Inflammatory macrophage (primary cell): Measurements from ENCODE around the gene DNMT1.

Experiments used
- DNase-seq, 2 donors: peaks; one replicate each; pipeline ENCODE4 v3.0.0-alpha.2; 2020 to 2022

Gene DNMT1

DNA sequence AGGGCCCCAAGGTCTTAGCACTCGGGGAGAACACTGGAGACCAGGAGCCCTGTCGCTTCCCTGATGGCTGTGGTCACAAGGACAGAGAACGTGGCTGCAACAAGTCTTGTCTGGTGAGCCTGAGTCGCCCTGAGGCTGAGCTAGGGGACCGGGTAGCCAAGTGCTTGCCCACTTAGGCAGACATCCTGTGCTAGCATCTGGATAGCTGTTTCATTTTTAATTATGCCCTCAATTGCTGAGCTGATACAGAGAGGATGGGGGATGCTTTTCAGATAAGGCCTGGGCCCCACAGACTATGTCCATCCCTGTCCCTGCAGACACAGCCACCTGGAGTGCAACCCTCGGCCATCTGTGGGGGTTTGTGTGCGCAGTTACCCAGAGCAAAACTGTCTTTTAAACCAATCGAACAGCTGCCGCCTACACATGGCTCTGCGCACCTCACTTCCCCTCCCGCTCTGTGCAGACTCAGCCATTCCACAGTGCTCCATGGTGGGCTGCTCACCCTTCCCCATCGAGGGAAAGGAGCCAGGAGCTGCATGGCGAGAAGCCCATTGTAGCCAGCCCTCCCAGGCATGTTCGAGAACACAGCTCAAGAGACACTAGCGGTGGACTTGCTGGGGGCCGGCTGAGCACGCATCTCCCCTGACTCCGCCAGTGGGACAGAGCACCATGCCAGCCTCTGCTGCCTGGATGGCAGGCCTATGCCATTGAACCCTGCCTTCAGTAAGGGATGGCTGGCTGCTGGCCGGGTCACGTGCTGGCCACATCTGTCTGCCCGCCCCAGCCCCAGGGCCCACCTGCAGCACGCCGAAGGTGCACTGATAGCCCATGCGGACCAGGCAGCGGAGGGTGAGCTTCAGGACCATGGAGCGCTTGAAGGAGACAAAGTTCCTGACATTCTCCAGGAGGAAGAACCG lies 55.6 kb downstream of the DNMT1 start:
- no peak for DNase-seq

DNA sequence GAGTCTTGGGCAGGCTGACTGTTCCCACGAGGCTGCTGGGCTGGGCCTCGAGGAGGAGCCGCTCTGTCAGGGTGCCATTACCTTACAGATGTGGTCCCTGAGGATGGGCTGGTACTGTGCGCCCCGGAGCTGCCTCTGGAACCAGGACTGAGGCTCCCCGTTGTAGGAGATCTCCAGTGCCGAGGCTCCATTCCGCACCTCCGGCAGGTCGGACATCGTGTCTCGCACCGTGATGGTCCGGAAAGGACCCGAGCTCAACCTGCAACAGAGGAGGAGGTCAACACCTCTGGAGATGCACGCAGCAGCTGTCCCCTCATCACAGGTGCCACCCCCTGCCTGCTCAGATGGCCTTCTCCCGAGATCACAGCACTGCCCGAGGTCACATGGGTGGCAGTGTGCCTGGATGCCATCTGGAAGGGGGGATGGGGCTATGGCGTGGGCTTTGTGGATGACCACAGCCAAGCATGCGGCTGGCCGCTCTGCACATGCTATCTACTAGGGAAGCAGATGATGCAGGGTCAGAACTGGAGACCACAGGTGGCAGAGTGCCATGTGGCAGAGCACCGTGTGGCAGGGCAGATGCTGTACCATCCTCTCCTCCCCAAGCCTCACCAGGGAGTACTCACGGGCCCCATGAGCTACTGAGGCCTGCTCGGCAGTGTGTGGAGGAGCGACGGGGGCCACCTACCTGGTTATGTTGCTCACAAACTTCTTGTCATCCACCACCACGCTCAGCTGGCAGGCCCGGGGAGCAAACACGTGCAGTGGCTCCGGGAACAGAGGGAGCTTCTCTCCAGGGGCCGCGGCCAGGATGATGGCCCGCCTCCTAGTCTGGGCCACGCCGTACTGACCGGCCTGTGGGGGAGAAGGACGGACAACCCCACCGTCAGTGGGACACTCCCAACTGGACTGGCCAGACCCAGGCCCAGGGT lies 56.7 kb downstream of the DNMT1 start:
- no peak for DNase-seq

DNA sequence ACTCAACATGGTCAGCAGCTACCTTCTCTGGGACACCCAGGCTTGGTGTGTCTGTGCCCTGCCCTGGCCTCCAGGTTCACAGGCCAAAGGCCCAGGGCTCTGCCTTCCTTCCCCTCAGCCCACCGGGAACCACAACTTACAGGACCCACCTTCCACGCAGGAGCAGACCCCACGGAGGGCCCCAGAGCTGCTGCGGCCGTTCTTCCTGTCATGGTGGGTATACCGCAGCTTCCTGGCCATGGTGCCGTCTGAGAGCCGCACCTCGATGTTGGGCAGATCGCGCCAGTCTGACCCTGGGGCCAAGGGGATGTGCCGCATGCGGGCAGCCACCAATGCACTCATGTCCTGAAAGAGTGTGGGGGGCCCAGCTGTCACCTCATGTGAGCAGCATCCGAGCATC lies 57.8 kb downstream of the DNMT1 start:
- DNase-seq = no peak

DNA sequence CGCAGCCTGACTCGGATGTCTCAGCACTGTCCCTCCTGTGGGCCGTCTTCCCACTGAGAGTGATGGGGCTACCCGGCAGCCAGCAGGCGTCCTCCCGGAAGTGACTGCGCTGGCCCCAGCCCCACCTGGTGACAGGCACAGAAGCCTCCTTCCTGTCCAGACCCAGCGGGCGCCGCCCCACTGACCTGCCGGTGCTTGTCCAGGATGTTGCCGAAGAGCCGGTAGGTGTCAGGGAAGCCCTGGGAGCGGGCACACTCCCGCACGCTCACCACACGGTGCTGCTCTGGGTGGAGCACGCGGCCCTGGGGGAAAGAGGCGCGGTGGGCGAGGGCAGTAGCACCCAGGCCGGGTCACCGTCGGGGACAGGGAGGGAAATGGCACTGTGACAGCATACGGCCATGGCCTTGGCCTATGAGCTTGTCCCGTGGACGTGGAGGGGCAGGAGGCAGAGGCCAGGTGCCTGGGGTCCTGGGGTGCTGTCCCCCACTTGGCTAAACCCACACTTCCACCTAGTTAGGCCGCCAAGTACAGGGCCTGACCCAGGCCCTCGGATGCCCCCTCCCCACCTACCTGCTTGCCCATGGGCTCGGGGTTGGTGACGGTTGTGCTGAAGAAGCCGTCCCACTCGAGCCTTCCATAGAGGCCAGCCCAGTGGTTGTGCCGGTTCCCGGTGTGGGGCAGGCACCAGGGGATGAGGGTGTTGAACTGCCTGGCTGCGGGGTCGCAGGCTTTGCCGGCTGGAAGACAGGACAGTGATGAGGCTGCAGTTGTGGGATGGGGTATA lies 59.0 kb downstream of the DNMT1 start:
- DNase-seq = no peak

DNA sequence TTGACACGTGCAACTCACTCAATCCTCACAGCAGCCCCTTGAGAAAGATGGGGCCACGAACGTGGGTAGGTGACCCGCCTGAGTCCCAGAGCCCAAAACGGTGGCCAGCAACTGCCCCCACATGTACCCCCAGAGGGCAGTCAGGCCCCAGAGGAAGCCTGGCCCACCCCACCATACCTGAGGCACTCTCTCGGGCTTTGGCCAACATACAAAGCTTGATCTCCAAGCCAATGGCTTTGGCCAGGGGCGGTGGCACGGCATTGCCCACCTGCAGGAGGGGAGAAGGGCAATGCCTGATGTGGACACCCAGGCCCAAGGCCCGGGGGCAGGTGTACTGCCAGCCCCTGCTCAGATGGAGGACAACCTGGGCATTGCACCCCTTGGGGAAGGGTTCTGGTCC lies 60.7 kb downstream of the DNMT1 start:
- no peak for DNase-seq

DNA sequence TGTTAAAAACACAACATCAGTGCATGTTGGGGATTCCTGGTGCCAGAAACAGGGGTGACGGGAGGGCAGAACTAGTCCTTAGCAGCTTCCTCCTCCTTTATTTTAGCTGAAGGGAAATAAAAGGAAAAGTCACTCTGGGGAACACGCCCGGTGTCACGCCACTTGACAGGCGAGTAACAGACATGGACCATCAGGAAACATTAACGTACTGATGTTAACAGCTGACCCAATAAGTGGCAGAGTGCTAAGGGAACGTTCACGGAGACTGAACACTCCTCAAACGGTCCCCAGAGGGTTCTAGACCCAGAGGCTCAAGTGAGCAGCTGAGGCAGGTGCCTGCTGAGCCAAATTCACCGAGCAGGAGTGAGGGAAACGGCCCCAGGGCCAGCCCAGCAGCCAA lies 61.2 kb downstream of the DNMT1 start:
- no peak for DNase-seq

DNA sequence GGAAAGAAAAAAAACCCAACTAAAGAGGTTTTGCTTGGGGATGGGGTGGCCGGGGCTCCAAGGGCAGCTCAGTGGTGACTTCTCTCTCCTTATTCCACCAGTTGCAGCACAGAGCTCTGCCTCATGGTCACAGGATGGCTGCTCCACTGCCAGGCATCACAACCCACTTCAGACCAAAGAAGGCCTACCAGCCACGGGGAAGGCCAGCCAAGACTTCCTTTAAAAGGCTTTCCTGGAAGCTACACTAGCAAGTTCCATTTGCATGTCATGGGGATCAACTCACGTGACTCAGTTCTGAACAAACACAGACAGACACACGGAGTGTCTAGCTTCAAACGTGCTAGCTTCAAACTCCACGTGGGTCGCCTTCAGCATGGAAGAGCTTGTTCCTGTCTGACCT lies 61.8 kb downstream of the DNMT1 start:
- peak; percentile 88 to 94 for DNase-seq

DNA sequence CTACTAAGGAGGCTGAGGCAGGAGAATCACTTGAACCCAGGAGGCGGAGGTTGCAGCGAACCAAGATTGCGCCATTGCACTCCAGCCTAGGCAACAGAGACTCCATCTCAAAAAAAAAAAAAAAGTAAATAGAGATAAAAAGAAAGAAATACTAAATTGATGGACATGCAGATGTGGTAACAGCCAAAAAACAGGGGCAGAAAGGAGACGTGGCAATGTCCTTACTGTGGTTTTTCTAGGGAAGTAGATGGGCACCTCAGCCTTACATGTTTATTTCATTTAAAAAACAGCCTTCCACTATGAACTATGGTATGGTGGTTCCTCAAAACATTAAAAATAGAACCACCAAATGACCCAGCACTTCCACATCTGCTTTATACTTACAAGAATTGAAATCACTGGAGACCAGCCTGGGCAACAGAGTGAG lies 68.5 kb downstream of the DNMT1 start:
- peak; percentile 83 to 95 for DNase-seq

DNA sequence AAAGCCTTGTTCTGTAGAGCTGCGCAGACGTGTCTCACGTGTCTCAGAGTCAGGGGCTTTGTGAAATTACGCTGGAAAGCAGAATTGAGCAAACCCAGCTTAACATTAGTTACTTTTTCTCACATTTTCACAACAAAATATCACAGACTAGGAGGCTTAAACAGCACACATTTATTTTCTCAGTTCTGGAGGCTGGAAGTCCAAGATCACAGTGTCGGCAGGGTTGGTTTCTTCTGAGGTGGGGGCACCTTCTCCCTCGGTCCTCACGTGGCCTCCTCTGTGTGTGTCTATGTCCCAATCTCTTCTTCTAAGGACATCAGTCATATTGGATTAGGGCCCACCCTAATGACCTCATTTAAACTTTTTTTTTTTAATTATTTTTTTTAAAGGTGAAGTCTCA lies 70.3 kb downstream of the DNMT1 start:
- no peak for DNase-seq

DNA sequence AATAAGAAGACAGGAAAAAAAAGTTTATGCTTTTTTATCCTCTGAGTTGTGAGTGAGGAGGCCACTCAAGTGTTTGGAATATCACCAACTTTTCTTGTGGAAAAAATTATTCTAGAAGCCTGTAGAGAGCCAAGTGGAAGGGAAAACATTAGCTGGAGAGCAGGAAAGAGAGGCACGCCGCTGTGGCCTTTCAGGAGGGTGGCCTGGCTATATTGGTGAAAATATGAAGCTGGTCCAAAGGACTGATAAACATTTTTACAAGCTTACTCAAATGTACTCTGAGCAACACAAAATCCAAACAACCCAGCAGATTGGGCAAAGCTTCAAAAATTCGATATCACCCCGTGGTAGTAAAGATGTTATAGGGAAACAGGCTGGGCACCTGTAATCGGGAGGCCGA lies 72.7 kb downstream of the DNMT1 start:
- DNase-seq = no peak

DNA sequence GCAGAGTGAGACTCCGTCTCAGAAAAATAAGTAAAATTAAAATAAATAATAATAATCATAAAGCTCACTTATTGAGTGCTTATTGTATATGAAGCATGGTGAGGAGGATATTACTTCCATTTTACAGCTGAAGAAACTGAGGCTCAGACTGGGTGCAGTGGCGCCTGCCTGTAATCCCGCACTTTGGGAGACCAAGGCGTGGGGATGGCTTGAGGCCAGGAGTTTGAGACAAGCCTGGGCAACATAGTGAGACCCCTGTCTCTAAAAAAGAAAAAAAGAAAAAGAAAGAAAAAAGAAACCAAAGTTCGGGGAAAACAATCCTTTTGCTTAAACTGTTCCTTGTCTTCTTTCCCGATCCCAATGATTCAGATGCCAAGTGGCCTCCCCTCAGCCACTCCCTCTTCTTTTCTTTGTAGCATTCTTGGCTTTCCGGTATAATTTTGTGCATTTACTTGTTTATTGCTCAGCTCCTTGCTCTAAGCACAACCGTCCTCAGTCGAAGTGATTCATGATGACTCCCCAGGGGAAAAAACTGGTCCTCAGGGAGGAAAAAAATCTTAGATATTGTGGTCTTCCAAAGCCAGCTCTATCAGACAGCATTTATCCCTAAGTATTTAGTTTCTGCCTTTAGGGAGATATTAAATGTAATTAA lies 74.1 kb downstream of the DNMT1 start:
- DNase-seq = no peak

DNA sequence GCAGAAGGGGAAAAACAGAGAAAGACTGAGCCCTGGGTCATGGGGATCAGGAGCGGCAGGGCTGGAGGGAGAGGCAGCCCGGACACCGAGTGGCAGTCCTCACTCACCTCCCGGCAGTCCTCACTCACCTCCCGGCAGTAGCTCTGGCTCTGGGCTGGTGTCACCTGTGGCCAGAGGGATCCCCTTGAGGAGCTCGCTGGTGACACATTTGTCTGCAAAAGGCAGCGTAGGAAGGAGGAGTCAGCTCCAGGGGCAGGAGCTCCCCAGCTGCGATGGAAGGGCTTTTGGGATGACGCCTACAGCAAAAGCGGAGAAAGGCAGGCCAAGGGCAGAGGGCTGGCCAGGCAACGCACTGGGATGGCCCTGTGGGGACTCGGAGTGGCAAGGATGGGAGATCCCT lies 75.8 kb downstream of the DNMT1 start:
- DNase-seq = no peak

DNA sequence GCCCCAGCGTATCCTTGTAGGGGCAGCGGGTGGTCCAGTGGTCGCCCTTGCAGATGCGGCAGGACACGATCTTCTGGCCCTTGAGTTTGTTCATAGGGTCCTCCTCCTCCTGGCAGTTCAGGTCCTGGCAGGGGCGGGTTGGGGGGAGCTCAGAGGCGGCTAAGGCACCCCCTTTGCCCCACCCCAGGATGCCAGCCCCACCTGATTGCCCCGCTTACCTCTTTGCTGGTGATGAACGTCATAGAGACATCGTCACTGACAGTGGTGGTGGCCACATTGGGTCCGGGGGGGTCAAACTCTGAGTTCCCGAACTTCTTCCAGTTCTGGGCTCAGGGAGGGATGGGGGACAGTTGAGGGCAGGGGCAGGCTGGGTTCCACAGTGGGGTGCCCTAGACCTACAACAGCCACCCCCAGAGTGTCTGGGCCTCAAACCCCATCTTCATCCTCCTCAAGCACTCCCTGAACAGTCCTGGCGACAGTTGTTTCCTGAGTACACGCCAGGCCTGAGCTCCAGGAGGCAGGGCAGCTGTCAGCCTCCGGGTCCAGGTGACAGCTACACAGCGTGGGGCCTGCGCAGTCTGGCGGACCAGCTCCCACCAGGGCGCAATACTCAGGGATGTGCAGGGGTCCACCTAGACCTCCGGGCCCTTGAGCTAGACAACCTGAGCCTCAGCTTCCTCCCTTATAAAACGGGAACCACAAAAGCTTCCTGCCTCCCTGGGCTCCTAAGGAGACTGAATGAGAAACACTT lies 77.7 kb downstream of the DNMT1 start:
- no peak for DNase-seq

DNA sequence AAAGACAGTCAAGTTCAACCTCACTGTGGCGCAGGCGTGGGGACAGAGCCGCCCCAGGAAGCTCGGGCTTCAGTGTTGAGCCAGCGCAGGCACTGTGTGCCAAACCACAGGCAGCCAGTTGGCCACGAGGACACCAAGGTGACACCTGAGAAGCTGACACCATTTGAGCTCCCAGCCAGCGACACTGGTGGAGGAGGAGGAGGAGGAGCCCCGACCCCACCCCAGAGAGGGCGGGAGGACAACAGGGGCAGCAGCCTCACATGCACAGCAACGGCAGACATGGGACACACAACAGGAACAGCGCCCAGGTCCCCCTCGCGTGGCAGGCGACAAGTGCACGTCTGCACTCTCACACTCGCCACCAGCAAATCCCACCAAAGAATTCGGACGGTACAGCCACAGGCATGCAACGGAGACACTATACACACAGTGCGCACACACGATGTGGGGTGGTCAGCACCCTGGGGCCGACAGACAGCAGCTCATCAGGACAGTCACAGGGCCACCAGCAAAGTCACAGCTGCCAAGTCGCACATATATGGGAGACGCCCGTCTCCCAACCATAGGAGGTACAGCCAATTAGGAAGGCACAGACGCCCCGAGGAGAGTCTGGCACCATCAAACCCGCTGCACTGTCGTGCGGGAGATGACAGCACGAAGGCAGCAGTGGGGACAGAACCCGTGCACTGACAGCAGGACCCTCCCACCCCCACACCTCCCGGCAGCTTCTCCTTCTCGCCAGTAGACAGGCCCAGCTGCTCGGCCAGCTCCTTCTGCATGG lies 78.5 kb downstream of the DNMT1 start:
- no peak for DNase-seq

DNA sequence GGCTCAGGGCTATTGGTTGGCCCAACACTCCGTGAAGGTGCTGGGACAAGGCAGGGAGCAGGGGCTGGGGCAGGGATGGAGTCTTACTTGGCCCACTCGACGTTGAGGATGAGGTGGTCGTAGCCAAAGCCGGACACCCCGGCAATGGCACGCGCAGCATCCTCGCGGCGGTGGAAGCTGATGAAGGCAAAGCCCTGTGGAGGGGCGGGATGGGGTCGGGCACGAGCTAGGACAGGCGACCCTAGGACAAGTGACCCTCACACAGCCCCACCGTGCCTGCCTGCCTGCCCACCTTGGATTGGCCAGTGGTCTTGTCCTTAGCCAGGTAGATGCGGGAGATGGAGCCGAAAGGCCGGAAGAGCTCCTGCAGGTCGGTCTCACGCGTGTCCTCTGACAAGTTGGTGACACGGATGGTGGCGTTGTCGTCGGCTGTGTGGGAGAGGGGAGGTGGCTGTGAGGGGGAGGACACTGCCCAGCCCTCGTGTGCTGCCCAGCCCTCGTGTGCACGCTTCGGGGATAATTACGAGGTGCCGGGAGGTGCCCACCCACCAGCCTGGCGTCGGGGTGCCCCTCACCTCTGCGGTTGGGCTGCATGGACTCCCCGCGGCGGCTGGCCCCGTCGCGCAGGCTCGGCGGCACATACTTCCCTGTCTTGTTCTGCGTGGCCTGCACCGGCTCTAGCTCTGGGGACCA lies 79.2 kb downstream of the DNMT1 start:
- no peak for DNase-seq

DNA sequence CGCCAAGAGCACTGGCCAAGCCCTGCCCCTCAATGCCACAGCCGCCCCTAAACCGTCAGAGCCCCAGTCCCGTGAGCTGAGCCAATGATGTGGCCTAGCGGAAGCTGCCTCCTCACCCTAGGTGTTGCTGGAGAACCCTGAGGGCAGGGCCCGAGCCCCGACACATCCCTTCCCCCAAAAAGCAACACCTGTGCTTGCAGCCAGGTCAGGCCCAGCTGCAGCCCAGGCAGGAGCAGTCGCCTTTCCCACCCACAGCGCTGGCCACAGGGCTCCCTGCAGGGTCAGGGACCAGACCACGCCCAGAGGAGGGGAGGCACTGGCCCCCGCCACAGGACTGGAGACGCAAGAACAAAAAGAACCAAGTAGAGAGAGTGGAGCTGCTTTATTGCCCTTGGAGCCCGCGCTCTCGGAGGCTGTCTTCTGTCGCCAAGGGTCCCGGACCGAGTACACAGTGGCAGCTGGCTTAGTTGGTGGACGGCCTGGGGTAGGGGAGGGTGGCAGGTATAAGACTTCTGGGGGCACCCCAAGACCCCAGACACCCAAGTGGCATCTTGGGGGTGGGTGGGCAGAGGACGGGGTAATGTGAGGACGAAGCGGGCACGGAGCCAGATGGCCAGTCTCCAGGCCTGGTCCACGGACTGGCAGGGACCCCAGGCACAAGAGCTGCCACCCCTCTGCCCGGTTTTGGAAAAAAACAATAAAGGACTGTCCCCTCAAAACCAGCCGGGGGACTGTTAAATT lies 79.9 kb downstream of the DNMT1 start:
- DNase-seq = no peak

DNA sequence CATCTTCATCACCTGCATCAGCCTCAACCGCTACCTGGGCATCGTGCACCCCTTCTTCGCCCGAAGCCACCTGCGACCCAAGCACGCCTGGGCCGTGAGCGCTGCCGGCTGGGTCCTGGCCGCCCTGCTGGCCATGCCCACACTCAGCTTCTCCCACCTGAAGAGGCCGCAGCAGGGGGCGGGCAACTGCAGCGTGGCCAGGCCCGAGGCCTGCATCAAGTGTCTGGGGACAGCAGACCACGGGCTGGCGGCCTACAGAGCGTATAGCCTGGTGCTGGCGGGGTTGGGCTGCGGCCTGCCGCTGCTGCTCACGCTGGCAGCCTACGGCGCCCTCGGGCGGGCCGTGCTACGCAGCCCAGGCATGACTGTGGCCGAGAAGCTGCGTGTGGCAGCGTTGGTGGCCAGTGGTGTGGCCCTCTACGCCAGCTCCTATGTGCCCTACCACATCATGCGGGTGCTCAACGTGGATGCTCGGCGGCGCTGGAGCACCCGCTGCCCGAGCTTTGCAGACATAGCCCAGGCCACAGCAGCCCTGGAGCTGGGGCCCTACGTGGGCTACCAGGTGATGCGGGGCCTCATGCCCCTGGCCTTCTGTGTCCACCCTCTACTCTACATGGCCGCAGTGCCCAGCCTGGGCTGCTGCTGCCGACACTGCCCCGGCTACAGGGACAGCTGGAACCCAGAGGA lies 80.6 kb downstream of the DNMT1 start:
- DNase-seq = no peak

DNA sequence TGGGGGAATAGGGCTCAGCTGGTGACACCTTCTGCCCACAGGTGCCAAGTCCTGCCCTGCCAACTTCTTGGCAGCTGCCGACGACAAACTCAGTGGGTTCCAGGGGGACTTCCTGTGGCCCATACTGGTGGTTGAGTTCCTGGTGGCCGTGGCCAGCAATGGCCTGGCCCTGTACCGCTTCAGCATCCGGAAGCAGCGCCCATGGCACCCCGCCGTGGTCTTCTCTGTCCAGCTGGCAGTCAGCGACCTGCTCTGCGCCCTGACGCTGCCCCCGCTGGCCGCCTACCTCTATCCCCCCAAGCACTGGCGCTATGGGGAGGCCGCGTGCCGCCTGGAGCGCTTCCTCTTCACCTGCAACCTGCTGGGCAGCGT lies 81.2 kb downstream of the DNMT1 start:
- no peak for DNase-seq
